ELR (cell line): Measurements from ENCODE around the gene FGD3.
A peak's percentile ranks its signal among the peaks of the same experiment; 100 is the strongest.
"Not testable (repeated sequence)": the region's sequence is repeated elsewhere in the genome, so short reads cannot be mapped to it uniquely, and the experiment has no call there.

Experiments used
- DNase-seq: peaks from one replicate; pipeline ENCODE4 v3.0.0-alpha.2; 2015; ENCODE audit warnings: low read depth

Gene FGD3

DNA sequence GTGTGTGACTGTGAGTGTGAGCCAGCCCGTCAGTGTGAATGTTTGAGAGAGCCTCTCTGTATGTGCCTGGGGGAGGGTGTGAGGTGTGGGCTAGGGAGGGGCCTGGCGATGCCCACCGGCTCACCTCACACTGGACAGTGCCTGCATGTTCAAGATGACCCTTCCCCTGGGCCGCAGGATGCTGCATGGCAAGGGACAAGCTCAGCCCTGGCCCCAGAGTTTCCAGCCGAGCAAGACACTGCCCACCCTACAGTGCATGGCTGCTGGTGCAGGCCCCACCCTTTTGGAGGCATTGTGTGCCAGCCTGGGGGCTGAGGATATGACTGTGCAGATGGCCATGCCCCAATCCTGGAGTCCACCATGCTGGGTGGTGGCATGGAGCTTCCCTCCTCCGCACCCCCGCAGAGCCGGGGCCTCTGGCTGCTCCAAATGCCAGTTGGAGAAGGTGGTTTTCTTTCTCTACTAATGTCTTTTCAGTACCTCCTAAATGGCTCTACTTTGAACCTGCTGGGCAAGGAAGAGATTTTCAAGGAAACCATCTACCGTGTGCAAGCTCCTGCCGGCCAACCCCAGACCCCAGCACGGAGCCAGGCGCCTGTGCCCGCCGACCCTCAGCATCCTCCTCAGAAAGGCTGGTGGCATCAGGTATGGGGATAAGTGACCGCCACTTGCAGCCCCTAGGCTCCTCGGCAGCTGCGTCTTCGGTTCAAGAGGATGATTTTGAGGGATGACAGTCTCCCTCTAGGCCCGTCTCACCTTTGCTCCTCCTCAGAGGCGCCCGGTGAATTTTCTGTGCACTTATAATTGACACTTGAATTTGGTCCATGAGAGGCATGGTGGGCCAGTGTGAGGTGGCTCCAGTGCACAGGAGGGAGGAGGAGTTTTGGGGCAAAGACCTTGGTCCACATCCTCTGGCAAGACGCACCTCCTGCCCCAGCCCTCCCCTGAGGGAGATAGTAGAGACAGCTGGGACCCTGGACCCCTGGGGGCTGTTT lies 27.7 kb downstream of the FGD3 start:
- no peak for DNase-seq

DNA sequence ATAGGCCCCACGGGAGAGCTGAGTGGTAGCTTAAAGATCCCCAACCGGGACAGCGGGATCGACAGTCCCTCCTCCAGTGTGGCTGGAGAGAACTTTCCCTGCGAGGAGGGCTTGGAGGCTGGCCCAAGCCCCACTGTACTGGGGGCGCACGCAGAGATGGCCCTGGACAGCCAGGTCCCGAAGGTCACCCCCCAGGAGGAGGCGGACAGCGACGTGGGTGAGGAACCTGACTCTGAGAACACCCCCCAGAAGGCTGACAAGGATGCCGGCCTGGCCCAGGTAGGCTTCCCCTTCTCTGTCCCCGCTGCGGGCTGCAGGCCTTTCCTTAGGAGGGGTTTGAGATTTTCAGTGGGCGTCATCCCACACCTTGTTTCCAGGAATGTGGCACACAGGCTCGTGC lies 29.1 kb downstream of the FGD3 start:
- DNase-seq: no peak

DNA sequence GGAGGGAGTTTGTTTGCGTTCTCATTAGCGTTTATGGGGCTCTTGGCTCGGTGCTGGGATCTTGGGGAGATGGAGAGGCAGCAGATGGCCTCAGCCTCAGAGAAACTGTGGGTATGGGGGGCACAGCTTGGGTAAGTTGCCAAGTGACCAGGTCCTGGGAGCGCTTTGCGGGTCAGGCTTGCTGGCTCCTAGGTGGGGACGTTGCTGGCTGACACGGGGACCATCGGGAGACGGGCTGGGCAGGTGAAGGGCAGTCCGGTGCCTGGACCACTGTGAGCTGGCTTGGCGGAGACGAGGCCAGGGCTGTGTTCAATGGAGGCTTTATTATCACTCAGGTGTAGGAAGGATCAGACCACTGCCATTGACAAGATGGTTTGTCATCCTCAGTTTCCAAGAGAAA lies 30.0 kb downstream of the FGD3 start:
- no peak for DNase-seq

DNA sequence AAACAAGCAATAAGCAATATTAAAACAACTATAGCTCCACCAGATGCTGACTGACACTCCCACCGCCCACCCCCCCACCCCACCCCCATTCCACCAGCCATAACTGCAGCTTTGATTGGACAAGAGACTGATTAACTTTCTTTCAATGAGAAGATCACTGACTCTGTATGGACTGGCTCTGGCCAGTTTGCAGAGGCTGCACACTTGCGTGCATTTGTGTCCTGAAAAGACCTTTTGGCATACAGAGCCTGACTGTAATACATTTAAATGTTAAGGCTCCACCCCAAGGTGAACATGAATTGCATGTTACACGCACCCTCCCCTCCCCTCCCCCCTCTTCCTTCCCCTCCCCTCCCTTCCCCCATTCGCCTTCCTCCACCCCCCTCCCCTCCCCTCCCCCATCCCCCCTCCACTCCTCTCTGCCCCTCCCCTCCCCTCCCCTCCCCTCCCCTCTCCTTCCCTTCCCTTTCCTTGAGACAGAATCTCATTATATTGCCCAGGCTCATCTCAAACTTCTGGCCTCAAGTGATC lies 31.1 kb downstream of the FGD3 start:
- DNase-seq: no peak

DNA sequence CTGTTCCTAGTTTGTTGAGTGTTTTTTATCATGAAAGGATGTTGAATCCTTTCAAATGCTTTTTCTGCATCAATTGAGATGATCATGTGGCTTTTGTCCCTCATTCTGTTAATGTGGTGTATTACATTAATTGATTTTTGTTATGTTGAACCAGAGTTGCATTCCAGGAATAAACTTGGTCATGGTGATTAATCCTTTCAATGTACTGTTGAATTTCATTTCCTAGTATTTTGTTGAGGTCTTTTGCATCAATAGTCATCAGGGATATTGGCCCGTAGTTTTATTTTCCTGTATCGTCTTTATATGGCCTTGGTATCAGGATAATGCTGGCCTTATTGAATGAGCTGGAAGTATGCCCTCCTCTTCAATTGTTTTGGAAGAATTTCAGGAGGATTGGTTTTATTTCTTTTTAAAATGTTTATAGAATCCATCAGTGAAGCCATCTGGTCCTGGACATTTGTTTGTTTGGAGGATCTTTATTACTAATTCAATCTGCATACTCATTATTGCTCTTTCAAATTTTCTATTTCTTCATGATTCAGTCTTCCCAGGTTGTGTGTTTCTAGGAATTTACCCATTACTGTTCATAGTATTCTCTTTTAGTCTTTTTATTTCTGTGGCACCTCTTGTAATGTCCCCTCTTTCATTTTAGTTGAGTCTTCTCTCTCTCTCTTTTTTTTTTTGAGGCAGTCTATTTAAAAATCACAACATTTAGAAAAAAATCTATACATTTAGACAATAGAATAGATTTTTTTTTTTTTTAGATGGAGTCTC lies 32.1 kb downstream of the FGD3 start:
- DNase-seq: no peak

DNA sequence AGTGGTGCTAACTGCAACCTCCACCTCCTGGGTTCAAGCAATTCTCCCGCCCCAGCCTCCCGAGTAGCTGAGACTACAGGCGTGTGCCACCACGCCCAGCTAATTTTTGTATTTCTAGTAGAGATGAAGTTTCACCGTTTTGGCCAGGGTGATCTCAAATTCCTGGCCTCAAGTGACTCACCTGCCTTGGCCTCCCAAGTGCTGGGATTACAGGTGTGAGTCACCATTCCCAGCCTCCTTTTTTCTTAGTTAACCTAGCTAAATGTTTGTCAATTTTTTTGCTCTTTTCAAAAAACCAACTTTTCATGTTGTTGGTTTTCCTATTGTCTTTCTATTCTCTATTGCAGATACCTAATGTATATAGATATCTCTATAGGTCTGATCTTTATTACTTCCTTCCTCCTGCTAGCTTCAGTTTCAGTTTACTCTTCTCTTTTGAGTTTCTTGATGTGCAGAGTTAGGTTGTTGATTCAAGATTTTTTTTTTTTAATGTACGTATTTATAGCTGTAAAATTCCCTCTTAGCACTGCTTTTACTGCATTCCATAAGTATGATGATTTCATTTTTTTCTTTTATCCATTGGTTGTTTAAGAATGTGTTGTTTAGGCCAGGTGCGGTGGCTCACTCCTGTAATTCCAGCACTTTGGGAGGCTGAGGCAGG lies 32.9 kb downstream of the FGD3 start:
- DNase-seq: peak; percentile 37

DNA sequence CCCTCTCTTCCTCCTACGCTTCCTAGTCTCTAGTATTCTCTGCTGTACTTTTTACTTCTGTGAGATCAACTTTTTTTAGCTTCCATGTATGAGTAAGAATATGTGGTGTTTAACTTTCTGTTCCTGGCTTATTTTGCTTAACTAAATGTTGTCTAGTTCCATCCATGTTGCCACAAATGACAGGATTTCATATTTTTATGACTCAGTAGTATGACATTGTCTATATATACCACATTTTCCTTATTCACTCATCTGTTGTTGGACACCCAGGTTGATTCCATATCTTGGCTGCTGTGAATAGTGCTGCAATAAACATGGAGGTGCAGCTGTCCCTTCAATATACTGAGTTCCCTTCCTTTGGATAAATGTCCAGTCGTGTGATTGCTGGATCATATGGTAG lies 34.8 kb downstream of the FGD3 start:
- no peak for DNase-seq

DNA sequence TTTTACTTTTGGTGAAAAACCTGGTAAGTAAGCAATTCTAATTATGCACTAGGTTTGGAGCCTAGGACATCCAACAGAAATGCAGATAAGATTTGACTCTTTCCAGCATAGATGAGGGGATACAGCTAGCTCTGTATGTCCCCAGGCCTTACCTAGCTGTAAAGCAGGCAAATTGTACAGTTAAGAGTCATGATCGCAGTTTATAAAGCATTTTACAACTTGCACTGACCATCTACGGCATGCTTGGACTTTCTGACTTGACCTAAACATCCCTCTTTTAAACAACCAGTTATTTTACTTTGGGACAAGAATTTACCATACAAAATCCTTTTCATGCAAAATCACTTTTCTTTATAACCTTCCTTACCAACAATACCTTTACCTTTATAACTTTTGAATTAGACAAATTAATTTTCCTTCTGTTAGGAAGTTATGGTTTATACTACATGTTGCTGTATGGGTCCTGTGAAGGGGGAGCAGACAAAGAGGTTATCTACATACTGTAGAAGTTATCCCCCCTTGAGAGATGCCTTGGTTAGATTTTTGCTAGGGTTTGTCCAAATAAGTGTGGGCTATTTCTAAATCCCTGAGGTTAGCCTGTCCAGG lies 36.8 kb downstream of the FGD3 start:
- peak; percentile 28 for DNase-seq

DNA sequence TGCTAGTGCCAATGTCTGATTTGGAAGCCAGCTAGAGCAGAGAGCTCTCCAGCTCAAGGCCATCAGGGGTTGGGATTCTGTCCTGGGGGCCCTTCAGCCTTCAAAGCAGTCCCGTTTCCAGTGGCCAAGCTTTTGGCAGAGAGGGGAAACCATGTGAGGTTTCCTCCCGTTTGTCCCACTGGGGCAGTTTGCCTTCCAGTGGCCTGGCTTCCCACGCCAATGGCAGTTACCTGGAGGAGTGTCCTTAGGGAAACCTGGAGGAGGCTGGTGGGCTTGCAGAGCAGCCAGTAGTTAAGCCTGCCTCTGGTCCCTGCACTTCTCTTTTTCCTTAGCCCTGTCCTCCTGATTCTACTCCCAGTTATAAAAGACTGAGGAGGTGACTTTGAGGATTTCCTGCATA lies 37.7 kb downstream of the FGD3 start:
- DNase-seq: no peak

DNA sequence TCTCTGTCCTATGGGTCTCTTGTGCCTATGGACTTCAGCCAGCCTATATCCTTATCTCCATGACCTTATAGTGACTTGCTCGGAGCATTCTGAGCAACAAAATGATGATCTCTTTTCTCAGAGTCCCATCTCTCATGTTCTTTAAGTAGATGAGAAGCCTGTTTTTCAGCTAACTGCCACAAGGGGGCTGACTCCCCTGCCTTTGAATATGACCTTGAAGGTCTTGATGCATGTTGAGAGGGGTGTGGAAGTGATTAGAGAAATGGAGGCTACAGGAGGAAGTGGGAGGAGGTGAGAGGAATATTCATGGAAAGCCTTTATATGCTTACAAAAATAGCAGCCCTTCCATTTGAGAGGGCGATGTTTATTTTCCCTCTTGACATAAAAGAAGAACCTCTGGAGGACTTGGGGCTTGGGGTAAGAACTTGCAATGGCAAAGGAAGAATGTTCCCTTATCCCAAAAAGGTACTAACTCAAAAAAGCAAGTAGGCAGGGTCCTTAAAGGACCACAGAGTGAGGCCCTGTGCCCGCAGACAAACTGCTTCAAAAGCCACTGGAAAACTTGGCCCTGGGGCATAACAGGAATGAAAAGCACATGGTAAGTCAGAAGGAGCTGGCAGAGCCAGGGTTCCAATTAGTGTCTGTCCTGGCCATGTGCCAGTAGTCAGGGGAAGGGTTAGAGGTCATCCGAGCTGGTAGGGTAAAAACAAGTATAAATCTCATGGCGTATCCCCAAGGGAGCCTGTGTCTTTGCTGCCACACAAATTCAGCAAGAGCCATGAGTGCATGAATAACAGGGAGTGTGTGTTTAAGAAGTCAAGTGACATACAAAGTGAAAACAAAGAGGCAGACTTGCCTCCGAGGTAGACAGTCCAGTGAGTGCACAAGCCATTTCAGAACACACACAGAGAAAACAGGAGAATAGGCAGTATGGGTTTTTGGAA lies 39.1 kb downstream of the FGD3 start:
- DNase-seq: peak; percentile 36

DNA sequence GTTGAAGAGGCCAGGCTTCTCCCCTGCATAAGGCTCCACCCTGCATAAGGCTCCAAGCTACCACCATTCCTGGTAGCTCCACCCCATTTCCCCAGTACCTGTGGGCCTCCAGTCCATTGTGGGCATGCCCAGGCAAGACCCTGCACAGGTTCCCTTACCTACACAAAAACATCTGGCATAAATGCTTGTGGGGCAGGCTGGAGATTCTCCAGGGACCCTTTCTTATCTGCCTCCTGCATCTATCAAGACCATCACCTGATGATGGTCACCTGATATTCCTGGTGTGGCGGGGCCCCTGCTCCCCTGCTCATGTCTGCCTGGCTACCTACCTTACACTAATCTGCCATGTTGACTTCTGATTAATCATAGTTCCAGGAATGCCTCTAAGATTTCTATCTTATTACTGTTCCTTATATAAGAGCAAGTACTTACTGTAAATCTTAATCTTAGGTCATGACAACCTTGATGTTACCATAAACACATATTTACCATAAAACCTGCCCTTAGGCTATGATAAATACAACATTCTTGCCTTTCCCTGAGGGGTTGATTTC lies 41.0 kb downstream of the FGD3 start:
- peak; percentile 4 for DNase-seq

DNA sequence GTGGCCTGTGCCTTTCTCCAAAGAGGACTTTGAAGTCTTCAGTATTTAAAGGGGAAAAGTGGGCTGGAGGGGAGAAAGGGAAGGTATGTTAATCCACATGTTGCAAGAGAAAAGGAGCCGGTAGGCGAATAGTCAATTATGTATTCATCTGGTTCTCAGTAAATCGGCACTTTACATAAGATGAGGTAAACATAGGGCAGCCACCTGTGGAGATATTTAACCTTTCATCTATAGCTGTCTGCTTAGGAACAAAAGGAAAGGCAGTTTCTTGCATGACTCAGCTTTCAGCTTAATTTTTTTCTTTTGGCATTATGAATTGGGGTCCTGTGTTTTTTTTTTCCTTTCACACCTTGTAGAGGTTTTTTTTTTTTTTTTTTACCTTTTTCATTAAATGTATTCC lies 42.2 kb downstream of the FGD3 start:
- no peak for DNase-seq

DNA sequence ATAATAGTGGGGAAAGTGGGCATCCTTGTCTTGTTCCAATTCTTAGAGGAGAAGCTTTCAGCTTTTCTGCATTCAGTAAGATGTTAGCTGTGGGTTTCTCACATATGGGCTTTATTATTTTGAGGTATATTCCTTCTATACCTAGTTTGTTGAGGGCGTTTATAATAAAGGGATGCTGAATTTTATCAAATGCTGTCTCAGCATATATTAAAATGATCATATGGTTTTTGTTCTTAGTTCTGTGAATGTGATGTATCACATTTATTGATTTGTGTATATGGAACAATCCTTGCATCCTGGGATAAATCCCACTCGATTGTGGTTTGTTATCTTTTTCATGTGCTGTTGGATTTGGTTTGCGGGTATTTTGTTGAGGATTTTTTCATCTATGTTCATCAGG lies 43.1 kb downstream of the FGD3 start:
- DNase-seq: no peak

DNA sequence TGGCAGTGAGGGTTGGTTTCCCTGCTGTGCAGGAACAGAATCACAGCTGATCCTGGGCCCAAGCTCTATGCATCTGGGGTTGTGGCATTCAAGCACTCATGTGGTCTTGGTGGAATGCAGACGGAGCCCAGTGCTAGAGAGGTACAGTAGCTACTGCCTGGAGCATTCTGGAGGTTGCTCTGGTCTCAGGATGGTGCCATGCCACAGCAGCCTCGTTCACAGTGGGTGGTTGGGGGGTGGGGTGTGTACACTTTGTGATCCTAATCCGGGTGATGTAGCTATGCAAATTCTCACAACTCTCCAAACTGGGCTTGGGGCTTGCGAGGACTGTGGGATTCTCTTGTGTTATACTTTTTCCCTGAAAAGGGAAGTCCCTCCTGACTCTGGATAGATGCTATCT lies 45.2 kb downstream of the FGD3 start:
- DNase-seq: no peak

DNA sequence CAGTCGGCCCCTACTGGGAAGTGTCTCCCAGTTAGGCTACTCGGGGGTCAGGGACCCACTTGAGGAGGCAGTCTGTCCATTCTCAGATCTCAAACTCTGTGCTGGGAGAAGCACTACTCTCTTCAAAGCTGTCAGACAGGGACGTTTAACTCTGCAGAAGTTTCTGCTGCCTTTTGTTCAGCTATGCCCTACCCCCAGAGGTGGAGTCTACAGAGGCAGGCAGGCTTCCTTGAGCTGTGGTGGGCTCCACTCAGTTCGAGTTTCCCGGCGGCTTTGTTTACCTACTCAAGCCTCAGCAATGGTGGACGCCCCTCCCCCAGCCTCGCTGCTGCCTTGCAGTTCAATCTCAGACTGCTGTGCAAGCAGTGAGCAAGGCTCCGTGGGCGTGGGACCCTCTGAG lies 51.5 kb downstream of the FGD3 start:
- DNase-seq: not testable (repeated sequence)

DNA sequence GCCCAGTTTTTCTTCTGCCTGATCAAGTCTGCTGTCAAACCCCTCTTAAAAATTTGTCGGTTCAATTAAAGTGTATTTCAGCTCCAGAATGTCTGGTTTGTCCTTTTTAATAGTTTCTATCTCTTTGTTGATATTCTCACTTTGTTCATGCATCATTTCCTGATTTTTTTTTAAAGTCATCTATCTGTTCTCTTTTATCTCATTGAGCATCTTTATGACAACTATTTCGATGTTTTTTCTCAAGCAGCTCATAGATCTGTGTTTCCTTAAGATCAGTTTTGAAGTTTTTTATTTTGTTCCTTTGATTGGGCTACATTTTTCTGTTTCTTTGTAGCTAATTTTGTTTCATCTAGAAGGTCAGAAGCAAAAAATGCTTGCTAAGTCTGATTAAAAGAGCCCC lies 53.7 kb downstream of the FGD3 start:
- DNase-seq: no peak

DNA sequence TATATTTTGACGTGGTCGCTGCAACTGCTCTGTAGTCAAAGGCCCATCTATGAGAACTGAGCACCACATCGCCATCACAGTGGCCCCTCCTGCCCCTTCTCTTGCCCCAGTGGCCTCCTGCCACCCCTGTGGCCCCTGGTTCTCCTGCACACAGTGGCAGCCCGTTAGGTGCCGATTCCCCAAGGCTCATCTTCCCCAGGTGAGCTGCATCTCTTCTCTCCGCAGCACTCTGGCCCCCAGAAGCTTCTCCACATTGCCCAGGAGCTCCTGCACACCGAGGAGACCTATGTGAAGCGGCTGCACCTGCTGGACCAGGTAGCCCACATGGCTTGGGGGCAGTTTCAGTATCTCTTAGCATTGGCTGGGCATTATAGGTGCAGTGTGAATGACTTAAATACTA lies 55.4 kb downstream of the FGD3 start:
- no peak for DNase-seq

DNA sequence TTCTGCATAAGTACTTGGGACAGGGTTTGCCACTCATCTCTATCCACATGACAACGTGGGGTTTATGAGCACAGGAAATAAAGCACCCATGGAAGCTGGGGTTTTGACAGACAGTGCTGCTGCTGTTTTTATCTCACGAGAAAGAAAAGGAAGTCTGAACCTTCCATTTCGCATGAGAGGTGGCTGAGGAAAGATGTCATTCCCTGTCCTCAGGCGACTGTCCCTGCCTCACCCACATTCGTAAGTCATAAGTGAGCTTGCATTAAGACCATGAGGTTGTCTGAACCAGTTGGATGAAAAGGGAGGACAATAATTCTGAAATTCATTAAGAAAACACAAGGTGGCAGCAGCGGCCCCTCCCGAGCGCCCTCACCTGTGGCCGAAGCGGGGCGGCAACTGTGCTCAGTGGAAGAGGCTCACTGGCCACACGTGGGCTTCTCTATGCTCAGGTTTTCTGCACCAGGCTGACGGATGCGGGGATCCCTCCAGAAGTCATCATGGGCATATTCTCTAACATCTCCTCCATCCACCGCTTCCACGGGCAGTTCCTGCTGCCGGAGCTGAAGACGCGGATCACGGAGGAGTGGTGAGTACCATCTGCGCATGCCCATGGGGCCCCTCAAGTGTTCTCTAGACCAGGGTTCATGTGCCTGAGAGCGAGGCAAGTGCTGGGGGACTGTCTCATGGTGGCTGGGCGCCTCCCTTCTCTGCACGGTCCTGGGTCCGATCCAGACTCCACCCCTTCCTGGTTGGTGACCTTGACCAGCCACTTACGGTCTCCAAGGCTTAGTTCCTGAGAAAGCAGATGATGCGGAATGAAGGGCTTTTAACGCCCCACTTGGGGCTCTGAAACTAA lies 56.5 kb downstream of the FGD3 start:
- peak; percentile 63 for DNase-seq

DNA sequence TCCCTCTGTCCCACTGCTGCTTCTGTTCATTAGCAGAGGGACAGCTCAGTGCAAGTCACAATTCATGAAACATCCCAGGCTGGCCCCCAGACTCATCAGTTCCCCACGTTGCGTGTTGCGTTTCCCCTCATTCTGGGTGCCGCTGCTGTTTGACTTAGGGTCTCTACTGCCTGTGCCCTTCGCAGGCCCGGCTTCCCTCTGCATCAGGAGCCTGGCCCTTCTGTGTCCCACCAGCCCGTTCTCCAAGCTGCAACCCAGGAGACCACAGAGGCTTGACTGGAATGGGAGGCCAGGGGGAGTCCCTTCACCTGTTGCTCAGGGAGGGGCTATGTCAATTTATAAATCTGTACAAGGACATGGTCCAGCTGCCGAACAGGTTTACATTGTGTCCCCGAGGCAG lies 57.2 kb downstream of the FGD3 start:
- no peak for DNase-seq

DNA sequence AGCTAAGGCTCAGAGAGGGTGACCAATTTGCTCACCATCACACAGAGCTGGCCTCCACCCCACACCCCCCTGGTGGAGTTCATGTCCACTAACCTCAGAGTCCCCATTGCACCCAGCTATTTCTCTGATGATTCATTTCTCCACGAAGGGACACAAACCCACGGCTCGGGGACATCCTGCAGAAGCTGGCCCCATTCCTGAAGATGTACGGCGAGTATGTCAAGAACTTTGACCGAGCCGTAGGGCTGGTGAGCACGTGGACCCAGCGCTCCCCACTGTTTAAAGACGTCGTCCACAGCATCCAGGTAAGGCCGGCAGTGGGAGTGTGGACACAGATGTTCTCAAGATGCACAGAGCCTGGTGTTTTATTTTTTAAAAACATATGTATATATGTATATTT lies 58.6 kb downstream of the FGD3 start:
- no peak for DNase-seq
